Esophagus muscularis mucosa (tissue), 4 donors: Measurements from ENCODE around the gene IFNGR1.

ENCODE experiments used
- EP300 ChIP-seq: sonication (generic); formaldehyde crosslinking; IDR thresholded peaks from one replicate; pipeline ENCODE4 v1.6.1; 2017; ENCODE audit warnings: antibody characterized with exemption
- POLR2A ChIP-seq: fragments of 450-650 bp; IDR thresholded peaks from one replicate; pipeline ENCODE4 v1.6.1; 2017; ENCODE audit warnings: antibody characterized with exemption, moderate library complexity, mild to moderate bottlenecking, low read depth
- POLR2AphosphoS5 ChIP-seq, 2 donors: sonication (generic); formaldehyde crosslinking; IDR thresholded peaks; one replicate each; pipeline ENCODE4 v1.6.1; 2017; ENCODE audit warnings: antibody characterized with exemption in 2 of 2
- TF ChIP-seq, protein P1 (sequence below), 3 experiments: fragments of 200-600 bp in 2 of 3; fragments of 450-650 bp in 1 of 3; sonication (generic) in 2 of 3; IDR thresholded peaks; one replicate each; pipeline ENCODE4 v1.5.1; 2017 to 2019; ENCODE audit warnings: antibody characterized with exemption in 3 of 3, mild to moderate bottlenecking in 2 of 3, moderate library complexity in 1 of 3

DNA sequence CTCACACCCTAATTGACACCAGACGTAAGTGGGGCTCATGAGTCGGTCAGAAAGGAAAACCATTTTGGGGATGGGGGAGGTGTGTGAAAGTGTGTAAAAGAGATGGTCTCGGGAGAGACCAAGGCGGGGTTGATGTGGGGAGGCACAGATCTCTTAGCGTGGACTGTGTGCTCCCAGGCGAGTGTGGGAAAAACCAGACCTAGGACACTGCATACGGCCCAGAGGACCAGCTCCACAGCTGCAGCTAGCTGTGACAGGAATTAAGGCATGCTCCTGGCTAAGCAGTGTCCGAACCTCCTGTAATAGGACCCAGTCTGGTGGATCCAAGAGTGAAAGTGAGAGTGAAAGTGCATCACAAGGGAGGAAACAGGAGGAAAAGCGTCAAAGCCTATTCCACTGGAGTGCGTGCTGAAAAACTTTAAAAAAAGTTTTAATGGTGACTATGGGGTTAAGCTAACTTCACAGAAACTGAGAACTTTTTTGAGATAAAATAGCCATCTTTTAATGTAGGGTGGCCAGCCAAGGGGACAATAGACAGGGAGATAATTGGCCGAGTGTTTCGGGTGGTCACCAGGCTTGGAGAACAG, 55.4 kb downstream of the IFNGR1 start:
- TF ChIP-seq, protein P1, sequence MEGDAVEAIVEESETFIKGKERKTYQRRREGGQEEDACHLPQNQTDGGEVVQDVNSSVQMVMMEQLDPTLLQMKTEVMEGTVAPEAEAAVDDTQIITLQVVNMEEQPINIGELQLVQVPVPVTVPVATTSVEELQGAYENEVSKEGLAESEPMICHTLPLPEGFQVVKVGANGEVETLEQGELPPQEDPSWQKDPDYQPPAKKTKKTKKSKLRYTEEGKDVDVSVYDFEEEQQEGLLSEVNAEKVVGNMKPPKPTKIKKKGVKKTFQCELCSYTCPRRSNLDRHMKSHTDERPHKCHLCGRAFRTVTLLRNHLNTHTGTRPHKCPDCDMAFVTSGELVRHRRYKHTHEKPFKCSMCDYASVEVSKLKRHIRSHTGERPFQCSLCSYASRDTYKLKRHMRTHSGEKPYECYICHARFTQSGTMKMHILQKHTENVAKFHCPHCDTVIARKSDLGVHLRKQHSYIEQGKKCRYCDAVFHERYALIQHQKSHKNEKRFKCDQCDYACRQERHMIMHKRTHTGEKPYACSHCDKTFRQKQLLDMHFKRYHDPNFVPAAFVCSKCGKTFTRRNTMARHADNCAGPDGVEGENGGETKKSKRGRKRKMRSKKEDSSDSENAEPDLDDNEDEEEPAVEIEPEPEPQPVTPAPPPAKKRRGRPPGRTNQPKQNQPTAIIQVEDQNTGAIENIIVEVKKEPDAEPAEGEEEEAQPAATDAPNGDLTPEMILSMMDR (IDR thresholded peaks at IDR 0.05) = no peak
- no peak for TF ChIP-seq POLR2A
- TF ChIP-seq POLR2AphosphoS5 (IDR thresholded peaks at IDR 0.05) = no peak
- TF ChIP-seq EP300 = no peak
